Parathyroid adenoma (tissue), 2 donors: ENCODE measurements around the gene VWA1.

Source experiments
- H2AFZ ChIP-seq: fragments of 300-600 bp; sonication (generic); one replicate; pipeline ENCODE4 v1.7.0; 2017; ENCODE audit warnings: antibody characterized with exemption, mild to moderate bottlenecking
- H3K27ac ChIP-seq: fragments of 300-600 bp; sonication (generic); one replicate; pipeline ENCODE4 v1.7.0; 2017
- H3K27me3 ChIP-seq: fragments of 300-600 bp; sonication (generic); one replicate; pipeline ENCODE4 v1.7.0; 2017; ENCODE audit warnings: low read length; ENCODE audit not compliant: control insufficient read depth, insufficient read depth
- H3K36me3 ChIP-seq: fragments of 300-600 bp; sonication (generic); one replicate; pipeline ENCODE4 v1.7.0; 2017; ENCODE audit warnings: low read length; ENCODE audit not compliant: control insufficient read depth, insufficient read depth
- H3K4me1 ChIP-seq: fragments of 300-600 bp; sonication (generic); one replicate; pipeline ENCODE4 v1.7.0; 2017; ENCODE audit warnings: control low read depth
- H3K4me2 ChIP-seq: fragments of 300-600 bp; sonication (generic); one replicate; pipeline ENCODE4 v1.7.0; 2017; ENCODE audit warnings: low read length
- H3K4me3 ChIP-seq: fragments of 300-600 bp; sonication (generic); one replicate; pipeline ENCODE4 v1.7.0; 2017; ENCODE audit warnings: low read depth, low read length
- H3K79me2 ChIP-seq: fragments of 300-600 bp; sonication (generic); one replicate; pipeline ENCODE4 v1.7.0; 2017; ENCODE audit warnings: control low read depth
- H3K9ac ChIP-seq: fragments of 300-600 bp; sonication (generic); one replicate; pipeline ENCODE4 v1.7.0; 2017; ENCODE audit warnings: mild to moderate bottlenecking
- H3K9me3 ChIP-seq: fragments of 300-600 bp; sonication (generic); one replicate; pipeline ENCODE4 v1.7.0; 2017; ENCODE audit warnings: low read length; ENCODE audit not compliant: control insufficient read depth
- TF ChIP-seq, protein P1 (sequence below): fragments of 300-600 bp; sonication (generic); IDR thresholded peaks from one replicate; pipeline ENCODE4 v1.7.0; 2017; ENCODE audit warnings: antibody characterized with exemption, mild to moderate bottlenecking
- donor health status: primary hyperparathyroidism.

VWA1 gene, protein sequence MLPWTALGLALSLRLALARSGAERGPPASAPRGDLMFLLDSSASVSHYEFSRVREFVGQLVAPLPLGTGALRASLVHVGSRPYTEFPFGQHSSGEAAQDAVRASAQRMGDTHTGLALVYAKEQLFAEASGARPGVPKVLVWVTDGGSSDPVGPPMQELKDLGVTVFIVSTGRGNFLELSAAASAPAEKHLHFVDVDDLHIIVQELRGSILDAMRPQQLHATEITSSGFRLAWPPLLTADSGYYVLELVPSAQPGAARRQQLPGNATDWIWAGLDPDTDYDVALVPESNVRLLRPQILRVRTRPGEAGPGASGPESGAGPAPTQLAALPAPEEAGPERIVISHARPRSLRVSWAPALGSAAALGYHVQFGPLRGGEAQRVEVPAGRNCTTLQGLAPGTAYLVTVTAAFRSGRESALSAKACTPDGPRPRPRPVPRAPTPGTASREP

DNA sequence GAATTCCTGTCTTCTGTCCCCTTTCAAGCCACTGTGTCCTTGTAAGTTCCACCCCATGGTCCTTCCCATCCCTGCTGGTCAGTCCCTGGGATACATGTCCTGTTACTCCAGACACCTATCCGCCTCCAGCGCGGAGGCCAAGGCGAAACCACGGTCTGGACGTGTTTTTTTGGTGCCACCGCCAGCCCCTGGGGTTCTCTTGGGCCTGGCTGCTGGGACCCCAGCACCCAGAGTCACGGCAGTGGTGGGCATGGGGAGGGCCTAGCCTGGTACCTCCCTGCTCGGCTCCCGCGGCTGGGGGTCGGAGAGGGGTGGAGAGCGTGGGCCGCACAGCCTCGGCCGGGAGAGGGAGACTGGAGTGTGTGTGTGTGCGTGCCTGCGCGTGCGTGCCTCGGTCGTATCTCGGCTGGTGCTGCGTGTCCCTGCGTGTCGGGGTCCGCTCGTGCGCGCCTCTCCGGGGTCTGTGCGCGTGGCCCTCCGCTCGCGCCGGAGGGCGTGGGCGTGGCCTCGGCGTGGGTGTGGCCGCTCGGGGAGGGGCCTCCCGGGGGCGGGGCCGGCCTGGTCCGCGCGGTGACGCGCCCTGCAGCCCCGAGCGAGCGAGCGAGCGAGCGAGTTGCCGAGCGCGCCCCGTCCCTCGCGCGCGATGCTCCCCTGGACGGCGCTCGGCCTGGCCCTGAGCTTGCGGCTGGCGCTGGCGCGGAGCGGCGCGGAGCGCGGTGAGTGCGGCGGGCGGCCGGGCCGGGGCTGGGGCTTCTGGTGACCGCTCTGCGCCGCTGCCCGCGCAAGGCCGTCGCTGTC, at the start of gene VWA1:
Gene VWA1, plus strand, starts transcription at position 585 of the 798 bp plus-strand sequence. Its CDS starts 59 bp downstream, at position 644.
- Histone ChIP-seq H3K9me3 (no peaks in the 10 kb centered on the region), H3K9ac (no peak within 1 kb of the TSS), H3K27me3 (no peaks in the 10 kb centered on the region), H3K4me1 (no peaks in the 10 kb centered on the region), H3K4me2 (peak within 1 kb of the TSS; percentile 63), H3K36me3 (no peaks in the 10 kb centered on the region), H2AFZ (no peak within 1 kb of the TSS), H3K27ac (peak within 1 kb of the TSS; percentile 67), H3K4me3 (peak within 1 kb of the TSS; percentile 12), H3K79me2 (no peaks in the 10 kb centered on the region)
- TF ChIP-seq, protein P1, sequence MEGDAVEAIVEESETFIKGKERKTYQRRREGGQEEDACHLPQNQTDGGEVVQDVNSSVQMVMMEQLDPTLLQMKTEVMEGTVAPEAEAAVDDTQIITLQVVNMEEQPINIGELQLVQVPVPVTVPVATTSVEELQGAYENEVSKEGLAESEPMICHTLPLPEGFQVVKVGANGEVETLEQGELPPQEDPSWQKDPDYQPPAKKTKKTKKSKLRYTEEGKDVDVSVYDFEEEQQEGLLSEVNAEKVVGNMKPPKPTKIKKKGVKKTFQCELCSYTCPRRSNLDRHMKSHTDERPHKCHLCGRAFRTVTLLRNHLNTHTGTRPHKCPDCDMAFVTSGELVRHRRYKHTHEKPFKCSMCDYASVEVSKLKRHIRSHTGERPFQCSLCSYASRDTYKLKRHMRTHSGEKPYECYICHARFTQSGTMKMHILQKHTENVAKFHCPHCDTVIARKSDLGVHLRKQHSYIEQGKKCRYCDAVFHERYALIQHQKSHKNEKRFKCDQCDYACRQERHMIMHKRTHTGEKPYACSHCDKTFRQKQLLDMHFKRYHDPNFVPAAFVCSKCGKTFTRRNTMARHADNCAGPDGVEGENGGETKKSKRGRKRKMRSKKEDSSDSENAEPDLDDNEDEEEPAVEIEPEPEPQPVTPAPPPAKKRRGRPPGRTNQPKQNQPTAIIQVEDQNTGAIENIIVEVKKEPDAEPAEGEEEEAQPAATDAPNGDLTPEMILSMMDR, result no peak

- H3K27me3 ChIP-seq, result no peaks in the 10 kb centered on the region
- no peak overlapping the region for H3K27ac ChIP-seq
- H3K9ac ChIP-seq, result no peak overlapping the region
- no peaks in the 10 kb centered on the region for H3K4me1 ChIP-seq
- H3K79me2 ChIP-seq, result peaks cover 4% of the 10 kb centered on the region
- H3K9me3 ChIP-seq, result no peaks in the 10 kb centered on the region
- no peak overlapping the region for H3K4me2 ChIP-seq
- TF ChIP-seq, protein P1, result no peak
- no peak overlapping the region for H2AFZ ChIP-seq
- H3K4me3 ChIP-seq, result no peak overlapping the region
- no peaks in the 10 kb centered on the region for H3K36me3 ChIP-seq
Observed at GRCh38 chr1:1385931-1386330, 49.6 kb upstream of the VWA1 start.

DNA sequence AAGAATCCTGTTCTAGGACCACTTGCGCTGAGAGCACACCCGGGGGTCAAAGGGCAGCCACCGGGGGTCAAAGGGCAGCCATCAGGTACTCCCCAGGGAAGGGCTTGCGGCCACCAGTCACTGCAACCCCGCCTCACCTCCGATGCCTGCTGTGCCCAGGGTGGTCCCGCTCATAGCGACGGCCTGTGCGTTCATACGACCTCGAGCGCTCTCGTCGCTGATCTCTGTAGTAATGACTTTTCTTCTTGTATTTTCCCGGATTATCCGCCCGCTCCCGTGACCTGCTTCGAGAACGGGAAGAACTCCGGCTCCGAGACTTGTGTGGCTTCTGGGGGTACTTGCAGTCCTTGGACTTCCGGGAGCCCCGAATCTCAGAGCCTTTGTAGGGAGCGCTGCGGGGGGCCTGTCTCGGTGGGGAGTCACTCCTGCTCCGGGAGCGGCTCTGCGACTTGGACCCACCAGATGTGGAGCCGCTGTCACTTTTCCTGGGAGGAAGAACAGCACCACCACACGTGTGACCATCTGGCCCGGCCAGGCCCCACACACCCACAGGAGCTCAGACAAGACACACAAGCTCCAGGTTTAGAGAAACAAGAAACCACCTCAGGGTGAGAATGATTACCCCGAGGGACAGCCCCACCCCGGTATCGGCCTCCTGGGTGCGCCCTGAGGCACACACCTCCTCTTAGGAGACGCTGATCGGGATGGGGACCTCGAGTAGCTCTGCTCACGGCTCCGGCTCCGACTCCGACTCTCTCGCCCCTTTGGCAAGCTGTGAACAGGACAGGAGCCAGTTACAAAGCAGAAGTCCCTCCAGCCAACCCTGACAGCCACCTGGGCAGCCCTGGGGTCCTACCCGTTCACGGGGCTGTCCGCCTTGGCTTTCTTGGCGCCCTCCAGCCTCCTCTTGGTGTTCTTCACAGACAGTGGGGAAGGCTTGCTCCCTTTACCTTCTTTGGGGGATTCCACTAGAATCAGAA, 48.1 kb upstream of the VWA1 start:
- TF ChIP-seq, protein P1, result no peak
- no peak overlapping the region for H3K4me3 ChIP-seq
- no peak overlapping the region for H2AFZ ChIP-seq
- H3K9me3 ChIP-seq, result no peaks in the 10 kb centered on the region
- H3K4me2 ChIP-seq, result no peak overlapping the region
- H3K27ac ChIP-seq, result no peak overlapping the region
- no peaks in the 10 kb centered on the region for H3K36me3 ChIP-seq
- no peak overlapping the region for H3K9ac ChIP-seq
- H3K27me3 ChIP-seq, result no peaks in the 10 kb centered on the region
- no peaks in the 10 kb centered on the region for H3K4me1 ChIP-seq
- H3K79me2 ChIP-seq, result peaks cover 4% of the 10 kb centered on the region

DNA sequence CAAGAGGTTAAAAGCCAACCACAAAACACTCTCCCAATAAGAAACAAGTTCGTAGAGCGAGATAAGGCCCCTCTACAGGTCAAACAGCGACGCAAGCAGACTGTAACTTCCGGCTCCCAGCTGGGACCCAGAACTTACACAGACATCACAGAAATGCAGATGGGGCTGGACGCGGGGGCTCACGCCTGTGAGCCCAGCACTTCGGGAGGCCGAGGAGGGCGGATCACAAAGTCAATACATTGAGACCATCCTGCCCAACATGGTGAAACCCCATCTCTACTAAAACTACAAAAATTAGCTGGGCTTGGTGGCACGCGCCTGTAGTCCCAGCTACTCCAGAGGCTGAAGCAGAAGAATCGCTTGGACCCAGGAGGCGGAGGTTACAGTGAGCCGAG, 47.4 kb upstream of the VWA1 start:
- H3K4me2 ChIP-seq, result no peak overlapping the region
- no peak overlapping the region for H3K27ac ChIP-seq
- H3K4me3 ChIP-seq, result no peak overlapping the region
- H3K4me1 ChIP-seq, result no peaks in the 10 kb centered on the region
- TF ChIP-seq, protein P1, result no peak
- no peak overlapping the region for H2AFZ ChIP-seq
- H3K27me3 ChIP-seq, result no peaks in the 10 kb centered on the region
- no peak overlapping the region for H3K9ac ChIP-seq
- no peaks in the 10 kb centered on the region for H3K9me3 ChIP-seq
- peaks cover 4% of the 10 kb centered on the region for H3K79me2 ChIP-seq
- no peaks in the 10 kb centered on the region for H3K36me3 ChIP-seq
